GM21360 (cell line): ENCODE results near the gene SELPLG.
"Not testable (repeated sequence)": the region's sequence is repeated elsewhere in the genome, so short reads cannot be mapped to it uniquely, and the experiment has no call there.

Source experiments
- ATAC-seq: cut with Tn5 transposase; IDR thresholded peaks from one replicate; pipeline ENCODE4 v1.9.1; 2021; ENCODE audit warnings: mild to moderate bottlenecking, moderate library complexity; ENCODE audit not compliant: unreplicated experiment

Gene SELPLG

GRCh38 chr12:108620236-108620879 lies 13.3 kb downstream of the SELPLG start:
- ATAC-seq, result no peak

DNA sequence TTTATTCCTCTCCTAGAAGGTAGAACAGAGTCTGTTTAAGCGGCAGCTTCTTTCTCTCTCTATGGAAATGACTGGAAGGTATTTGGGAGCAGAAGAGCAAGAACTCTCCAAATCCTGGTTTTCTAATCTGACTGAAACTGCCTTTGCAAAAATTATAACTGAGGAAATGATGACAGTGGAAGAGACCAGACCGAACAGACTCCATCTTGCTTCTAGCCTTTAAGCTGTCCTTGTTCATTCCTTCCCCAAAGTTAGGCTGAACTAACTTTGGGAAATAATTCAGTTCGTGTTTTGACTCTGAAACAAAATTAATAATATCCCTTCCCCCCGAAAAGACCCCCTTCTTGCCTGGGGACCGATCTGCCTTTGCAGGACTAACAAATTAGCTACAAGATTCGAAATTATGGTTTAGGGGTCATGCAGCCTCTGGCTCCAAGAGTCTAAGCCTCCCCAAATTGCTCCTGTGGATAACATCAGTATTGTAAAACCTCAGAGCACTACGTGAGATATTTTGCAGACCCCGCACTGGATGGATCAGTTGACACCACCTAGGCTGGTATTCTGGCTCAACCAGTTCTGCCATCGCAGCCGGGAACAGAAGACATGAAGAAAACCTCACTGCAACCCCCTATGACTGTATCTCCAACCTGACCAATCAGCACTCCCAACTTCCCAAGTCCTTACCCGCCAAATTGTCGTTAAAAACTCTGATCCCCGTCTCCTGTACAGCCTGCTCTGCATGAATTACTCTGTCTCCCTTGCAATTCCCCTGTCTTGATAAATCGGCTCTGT lies 14.1 kb downstream of the SELPLG start:
- ATAC-seq, result no peak

- ATAC-seq, result not testable (repeated sequence)
Measured at GRCh38 chr12:108618953-108619274, 14.8 kb downstream of the SELPLG start.

- ATAC-seq, result peak; percentile 49
Measured at GRCh38 chr12:108618079-108618952, 15.4 kb downstream of the SELPLG start.

DNA sequence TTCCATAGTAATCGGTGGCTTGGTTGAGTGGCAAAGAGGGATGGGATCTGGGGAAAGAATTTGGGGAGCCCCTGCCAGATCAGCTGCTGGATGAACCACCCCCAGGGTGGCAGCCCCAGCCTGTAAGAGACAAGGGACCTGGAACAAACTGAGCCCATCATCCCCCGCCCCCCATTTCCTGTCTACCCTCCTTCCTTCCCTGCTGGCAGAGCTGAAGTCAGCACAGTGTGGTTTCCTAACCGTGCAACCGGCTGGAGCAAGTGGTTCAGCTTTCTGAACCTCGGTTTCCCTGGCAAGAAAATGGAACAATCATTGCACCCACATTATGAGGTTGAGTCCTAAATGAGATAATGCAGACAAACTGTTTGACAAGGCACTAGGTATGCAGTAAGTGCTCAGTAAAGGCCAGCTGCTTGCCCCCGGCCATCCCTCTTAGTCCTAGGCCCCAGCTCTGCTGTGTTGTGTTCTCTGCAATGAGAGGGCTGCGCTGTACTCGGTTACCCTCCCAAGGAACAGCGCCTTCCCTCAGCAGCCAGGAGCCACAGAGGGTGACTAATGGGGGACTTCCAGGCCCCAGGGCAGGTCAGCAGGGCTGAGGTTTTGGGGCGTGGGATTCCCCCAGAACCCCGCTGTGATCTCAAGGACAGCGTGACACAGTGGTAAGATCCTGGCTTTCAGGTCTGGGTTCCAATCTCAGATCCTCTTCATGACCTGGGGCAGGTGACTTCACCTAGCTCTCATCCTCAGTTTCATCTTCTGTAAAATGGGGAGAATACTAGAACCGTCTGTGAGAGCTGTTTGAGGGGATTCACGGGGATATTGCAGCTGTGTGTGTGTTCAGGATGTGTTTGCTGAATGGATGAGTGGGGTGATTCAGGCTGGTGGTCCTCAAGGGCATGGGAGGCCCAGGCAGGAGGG lies 16.5 kb downstream of the SELPLG start:
- peak; percentile 83 for ATAC-seq

GRCh38 chr12:108616359-108616758 lies 17.3 kb downstream of the SELPLG start:
- ATAC-seq, result no peak

GRCh38 chr12:108615918-108616317 lies 17.8 kb downstream of the SELPLG start:
- ATAC-seq, result no peak

- ATAC-seq, result no peak
Measured at GRCh38 chr12:108614639-108615038, 19.1 kb downstream of the SELPLG start.

GRCh38 chr12:108614041-108614440 lies 19.7 kb downstream of the SELPLG start:
- ATAC-seq, result no peak

DNA sequence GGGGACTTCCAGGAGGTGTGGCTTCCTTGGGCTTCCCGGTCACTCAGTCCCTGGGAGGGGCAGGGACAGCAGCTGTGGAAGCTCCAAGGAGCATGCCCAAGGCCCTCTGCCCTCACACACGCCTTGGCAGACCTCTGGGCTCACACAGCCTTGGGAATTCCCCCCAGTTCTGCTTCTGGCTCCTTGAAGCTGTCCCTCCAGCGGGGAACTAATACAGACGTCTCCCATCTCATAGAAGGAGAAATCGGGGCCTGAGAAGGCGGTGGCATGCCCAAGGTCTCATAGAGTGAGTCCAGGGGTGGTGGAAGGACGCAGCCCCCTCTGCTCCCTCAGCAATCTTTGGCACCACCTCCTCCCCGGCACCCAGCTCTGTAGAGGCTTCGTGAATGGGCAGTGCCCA lies 20.1 kb downstream of the SELPLG start:
- ATAC-seq, result no peak

- no peak for ATAC-seq
Measured at GRCh38 chr12:108612788-108613282, 20.9 kb downstream of the SELPLG start.

DNA sequence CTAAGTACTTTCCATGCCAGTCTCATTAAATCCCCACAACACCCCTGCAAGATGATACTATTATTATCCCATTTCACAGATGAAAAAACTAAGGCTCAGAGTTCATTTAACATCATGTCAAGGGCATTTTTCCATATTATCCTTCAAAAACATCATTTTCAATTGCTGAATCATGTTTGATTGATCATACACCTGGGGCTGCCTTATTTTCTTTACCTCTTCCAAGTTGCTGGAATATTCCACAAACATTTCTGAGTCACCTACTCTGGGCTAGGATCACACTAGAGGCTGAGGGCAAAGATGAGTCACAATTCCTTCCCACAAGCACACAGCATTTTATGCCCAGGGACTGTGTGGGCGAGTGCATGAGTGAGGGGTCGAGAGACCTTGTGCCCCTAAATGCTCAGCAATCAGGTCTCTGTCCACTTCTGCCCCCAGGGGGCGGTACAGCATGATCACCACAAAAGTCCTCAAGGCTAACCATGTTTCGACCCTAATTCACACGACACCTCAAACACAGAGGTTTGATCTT lies 21.7 kb downstream of the SELPLG start:
- ATAC-seq, result no peak

GRCh38 chr12:108610856-108611605 lies 22.7 kb downstream of the SELPLG start:
- no peak for ATAC-seq

DNA sequence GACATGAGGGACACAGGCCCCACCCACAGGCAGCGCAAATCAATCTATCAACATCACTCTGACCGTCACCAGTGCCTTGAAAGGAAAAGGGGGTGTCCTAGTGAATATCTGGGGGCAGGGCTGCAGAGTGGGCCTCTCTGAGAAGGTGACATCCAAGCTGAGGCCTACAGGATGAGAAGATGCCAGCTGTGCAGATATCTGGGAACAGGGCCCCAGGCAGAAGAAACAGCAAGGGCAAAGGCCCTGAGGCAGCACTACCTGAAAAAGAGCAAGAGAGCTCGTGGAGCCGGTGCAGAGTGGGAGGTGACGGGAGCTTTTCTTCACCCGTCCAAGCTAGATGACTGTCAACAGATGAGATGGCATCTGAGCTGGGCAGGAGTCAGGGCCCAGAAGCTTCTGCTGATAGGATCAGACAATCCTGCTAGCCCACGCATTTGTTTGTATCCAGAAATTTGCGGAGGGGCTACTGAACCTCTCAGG lies 23.3 kb downstream of the SELPLG start:
- ATAC-seq, result no peak

GRCh38 chr12:108609537-108610335 lies 24.0 kb downstream of the SELPLG start:
- ATAC-seq, result no peak

- ATAC-seq, result no peak
Measured at GRCh38 chr12:108608616-108609015, 25.1 kb downstream of the SELPLG start.

- no peak for ATAC-seq
Measured at GRCh38 chr12:108607981-108608600, 25.6 kb downstream of the SELPLG start.

- no peak for ATAC-seq
Measured at GRCh38 chr12:108606492-108606891, 27.2 kb downstream of the SELPLG start.
